Chondrocyte (in vitro differentiated cells): ENCODE data around the gene RPRD1B. TPM values are rescaled to one million over a fixed set of nuclear protein-coding genes. Genes with fewer than 3 reads are reported as not detected.

ENCODE experiments used
- DNase-seq: peaks from one replicate; pipeline ENCODE4 v3.0.0; 2021; ENCODE audit warnings: mixed read lengths, low spot score
- H3K27ac Mint-ChIP-seq: one replicate; pipeline ENCODE4 v1.8.0; 2021; ENCODE audit warnings: mild to moderate bottlenecking, moderate library complexity, mixed read lengths; ENCODE audit not compliant: unreplicated experiment
- H3K27me3 Mint-ChIP-seq: 2 replicates; pipeline ENCODE4 v1.8.0; 2021; ENCODE audit warnings: low read depth, mixed read lengths
- H3K36me3 Mint-ChIP-seq: 2 replicates; pipeline ENCODE4 v1.8.0; 2021; ENCODE audit warnings: low read depth, mixed read lengths
- H3K4me1 Mint-ChIP-seq: 2 replicates; pipeline ENCODE4 v1.8.0; 2021; ENCODE audit warnings: low read depth, mild to moderate bottlenecking, mixed read lengths
- H3K4me3 Mint-ChIP-seq: one replicate; pipeline ENCODE4 v1.8.0; 2021; ENCODE audit warnings: mild to moderate bottlenecking, moderate library complexity, mixed read lengths; ENCODE audit not compliant: unreplicated experiment
- H3K9me3 Mint-ChIP-seq: 2 replicates; pipeline ENCODE4 v1.8.0; 2021; ENCODE audit warnings: low read depth, mixed read lengths
- total RNA-seq: library from RNA; stranded (reverse); gene quantifications from 3 replicates; pipeline ENCODE4 v1.2.1, GENCODE V29; 2021
- TF ChIP-seq, protein P1 (sequence below): fragments of 200-600 bp; sonication (generic); IDR thresholded peaks from 2 replicates; pipeline ENCODE4 v1.5.0; 2021; ENCODE audit warnings: antibody characterized with exemption, mild to moderate bottlenecking, moderate library complexity

The RPRD1B gene
- total RNA-seq, 1 donor from 2014 or later, result 16.9 TPM

DNA sequence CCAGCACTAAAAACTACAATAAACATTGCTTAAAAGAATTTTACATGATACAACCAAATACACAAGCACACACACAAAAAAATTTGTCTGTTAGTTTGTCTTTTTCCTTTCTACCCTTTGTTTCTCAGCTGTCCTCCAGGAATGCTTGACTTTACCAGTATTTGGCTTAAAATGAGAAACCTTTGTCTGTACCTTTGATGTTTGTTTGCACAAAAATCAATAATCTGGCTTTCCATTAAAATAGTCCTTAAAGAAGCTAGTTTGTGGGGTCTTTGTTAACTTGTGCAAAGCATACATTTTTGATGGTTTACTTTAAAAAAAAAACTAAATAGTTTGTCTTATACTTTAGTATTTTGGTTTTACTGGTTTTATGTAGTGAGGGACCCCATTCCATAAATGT is 49.3 kb downstream of the RPRD1B start:
- Mint-ChIP-seq H3K27ac (peak overlapping the region; percentile 29), H3K27me3 (no peaks in the 10 kb centered on the region), H3K9me3 (peaks cover 11% of the 10 kb centered on the region), H3K4me3 (no peak overlapping the region), H3K36me3 (peaks cover 29% of the 10 kb centered on the region), H3K4me1 (peaks cover 30% of the 10 kb centered on the region)
- TF ChIP-seq, protein P1, sequence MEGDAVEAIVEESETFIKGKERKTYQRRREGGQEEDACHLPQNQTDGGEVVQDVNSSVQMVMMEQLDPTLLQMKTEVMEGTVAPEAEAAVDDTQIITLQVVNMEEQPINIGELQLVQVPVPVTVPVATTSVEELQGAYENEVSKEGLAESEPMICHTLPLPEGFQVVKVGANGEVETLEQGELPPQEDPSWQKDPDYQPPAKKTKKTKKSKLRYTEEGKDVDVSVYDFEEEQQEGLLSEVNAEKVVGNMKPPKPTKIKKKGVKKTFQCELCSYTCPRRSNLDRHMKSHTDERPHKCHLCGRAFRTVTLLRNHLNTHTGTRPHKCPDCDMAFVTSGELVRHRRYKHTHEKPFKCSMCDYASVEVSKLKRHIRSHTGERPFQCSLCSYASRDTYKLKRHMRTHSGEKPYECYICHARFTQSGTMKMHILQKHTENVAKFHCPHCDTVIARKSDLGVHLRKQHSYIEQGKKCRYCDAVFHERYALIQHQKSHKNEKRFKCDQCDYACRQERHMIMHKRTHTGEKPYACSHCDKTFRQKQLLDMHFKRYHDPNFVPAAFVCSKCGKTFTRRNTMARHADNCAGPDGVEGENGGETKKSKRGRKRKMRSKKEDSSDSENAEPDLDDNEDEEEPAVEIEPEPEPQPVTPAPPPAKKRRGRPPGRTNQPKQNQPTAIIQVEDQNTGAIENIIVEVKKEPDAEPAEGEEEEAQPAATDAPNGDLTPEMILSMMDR, result no peak
- DNase-seq, result no peak

GRCh38 chr20:38083338-38084048 is 49.9 kb downstream of the RPRD1B start:
- TF ChIP-seq, protein P1, result no peak
- peaks cover 11% of the 10 kb centered on the region for H3K9me3 Mint-ChIP-seq
- H3K4me1 Mint-ChIP-seq, result peaks cover 34% of the 10 kb centered on the region
- DNase-seq, result no peak
- H3K27me3 Mint-ChIP-seq, result no peaks in the 10 kb centered on the region
- H3K27ac Mint-ChIP-seq, result peak overlapping the region; percentile 85
- peaks cover 31% of the 10 kb centered on the region for H3K36me3 Mint-ChIP-seq
- H3K4me3 Mint-ChIP-seq, result no peak overlapping the region

GRCh38 chr20:38084425-38084951 is 50.9 kb downstream of the RPRD1B start:
- TF ChIP-seq, protein P1, result no peak
- Mint-ChIP-seq H3K36me3 (peaks cover 33% of the 10 kb centered on the region), H3K4me3 (no peak overlapping the region), H3K27me3 (no peaks in the 10 kb centered on the region), H3K9me3 (peaks cover 8% of the 10 kb centered on the region), H3K27ac (peak overlapping the region; percentile 85), H3K4me1 (peaks cover 36% of the 10 kb centered on the region)
- DNase-seq, result no peak

GRCh38 chr20:38085026-38085425 is 51.5 kb downstream of the RPRD1B start:
- Mint-ChIP-seq H3K27me3 (no peaks in the 10 kb centered on the region), H3K4me1 (peaks cover 36% of the 10 kb centered on the region), H3K27ac (peak overlapping the region; percentile 85), H3K36me3 (peaks cover 31% of the 10 kb centered on the region), H3K4me3 (no peak overlapping the region), H3K9me3 (peaks cover 8% of the 10 kb centered on the region)
- DNase-seq, result no peak
- TF ChIP-seq, protein P1, result no peak

GRCh38 chr20:38089500-38089899 is 56.0 kb downstream of the RPRD1B start:
- H3K27ac Mint-ChIP-seq, result no peak overlapping the region
- H3K4me1 Mint-ChIP-seq, result peaks cover 24% of the 10 kb centered on the region
- H3K36me3 Mint-ChIP-seq, result peaks cover 22% of the 10 kb centered on the region
- no peaks in the 10 kb centered on the region for H3K9me3 Mint-ChIP-seq
- DNase-seq, result no peak
- TF ChIP-seq, protein P1, result no peak
- H3K4me3 Mint-ChIP-seq, result no peak overlapping the region
- no peaks in the 10 kb centered on the region for H3K27me3 Mint-ChIP-seq
